HG03108 (cell line): Measurements from ENCODE around the gene TAS1R2.
"Not testable (repeated sequence)": the region's sequence is repeated elsewhere in the genome, so short reads cannot be mapped to it uniquely, and the experiment has no call there.

ENCODE experiments used
- ATAC-seq: cut with Tn5 transposase; IDR thresholded peaks from one replicate; pipeline ENCODE4 v1.9.1; 2021; ENCODE audit warnings: moderate library complexity; ENCODE audit not compliant: unreplicated experiment

The TAS1R2 gene

GRCh38 chr1:18869847-18870594 lies 10.6 kb upstream of the TAS1R2 start:
- ATAC-seq, result no peak

- ATAC-seq, result no peak
Measured at GRCh38 chr1:18868801-18869424, 9.5 kb upstream of the TAS1R2 start.

GRCh38 chr1:18868354-18868753 lies 8.9 kb upstream of the TAS1R2 start:
- ATAC-seq, result no peak

- ATAC-seq, result no peak
Measured at GRCh38 chr1:18866846-18867245, 7.4 kb upstream of the TAS1R2 start.

GRCh38 chr1:18866314-18866713 lies 6.9 kb upstream of the TAS1R2 start:
- ATAC-seq, result no peak

GRCh38 chr1:18865176-18865575 lies 5.7 kb upstream of the TAS1R2 start:
- ATAC-seq, result no peak

- no peak for ATAC-seq
Measured at GRCh38 chr1:18861590-18861989, 2.1 kb upstream of the TAS1R2 start.

- no peak for ATAC-seq
Measured at GRCh38 chr1:18861082-18861481, 1.6 kb upstream of the TAS1R2 start.

GRCh38 chr1:18858070-18858688 lies 1.3 kb downstream of the TAS1R2 start:
- no peak for ATAC-seq

- ATAC-seq, result no peak
Measured at GRCh38 chr1:18856435-18856834, 3.0 kb downstream of the TAS1R2 start.

GRCh38 chr1:18855573-18855972 lies 3.9 kb downstream of the TAS1R2 start:
- no peak for ATAC-seq

- no peak for ATAC-seq
Measured at GRCh38 chr1:18854331-18855025, 5.0 kb downstream of the TAS1R2 start.

GRCh38 chr1:18852501-18852900 lies 7.0 kb downstream of the TAS1R2 start:
- ATAC-seq, result no peak

GRCh38 chr1:18849261-18849711 lies 10.2 kb downstream of the TAS1R2 start:
- no peak for ATAC-seq

- ATAC-seq, result not testable (repeated sequence)
Measured at GRCh38 chr1:18847723-18848122, 11.7 kb downstream of the TAS1R2 start.

- ATAC-seq, result no peak
Measured at GRCh38 chr1:18840145-18840544, 19.3 kb downstream of the TAS1R2 start.

GRCh38 chr1:18836654-18837053 lies 22.8 kb downstream of the TAS1R2 start:
- no peak for ATAC-seq

- ATAC-seq, result not testable (repeated sequence)
Measured at GRCh38 chr1:18832319-18832718, 27.1 kb downstream of the TAS1R2 start.

- ATAC-seq, result no peak
Measured at GRCh38 chr1:18831656-18832055, 27.8 kb downstream of the TAS1R2 start.

GRCh38 chr1:18830596-18830995 lies 28.9 kb downstream of the TAS1R2 start:
- no peak for ATAC-seq

- ATAC-seq, result no peak
Measured at GRCh38 chr1:18829671-18830070, 29.8 kb downstream of the TAS1R2 start.
